Duodenal mucosa (tissue), 2 donors: ENCODE results near the gene FFAR1.

Source experiments
- H3K27ac ChIP-seq: one replicate; pipeline ENCODE4 v1.7.0; 2013; ENCODE audit warnings: low read depth, low read length
- H3K27me3 ChIP-seq, 2 donors: one replicate each; pipeline ENCODE4 v1.7.0; 2013; ENCODE audit warnings: low read length in 2 of 2, control low read depth in 1 of 2; ENCODE audit not compliant: insufficient read depth in 2 of 2, control insufficient read depth in 1 of 2
- H3K36me3 ChIP-seq, 2 donors: one replicate each; pipeline ENCODE4 v1.7.0; 2013; ENCODE audit warnings: low read length in 2 of 2, control low read depth in 1 of 2; ENCODE audit not compliant: insufficient read depth in 2 of 2, control insufficient read depth in 1 of 2
- H3K4me1 ChIP-seq, 2 donors: one replicate each; pipeline ENCODE4 v1.7.0; 2013; ENCODE audit warnings: low read length in 2 of 2, control low read depth in 1 of 2; ENCODE audit not compliant: insufficient read depth in 2 of 2, control insufficient read depth in 1 of 2
- H3K4me3 ChIP-seq, 2 donors: one replicate each; pipeline ENCODE4 v1.7.0; 2013; ENCODE audit warnings: low read length in 2 of 2, low read depth in 1 of 2
- H3K9ac ChIP-seq, 2 donors: one replicate each; pipeline ENCODE4 v1.7.0; 2013; ENCODE audit warnings: low read length in 2 of 2, low read depth in 1 of 2
- H3K9me3 ChIP-seq, 2 donors: one replicate each; pipeline ENCODE4 v1.7.0; 2013; ENCODE audit warnings: low read length in 2 of 2, control low read depth in 1 of 2; ENCODE audit not compliant: control insufficient read depth in 1 of 2

FFAR1 gene

DNA sequence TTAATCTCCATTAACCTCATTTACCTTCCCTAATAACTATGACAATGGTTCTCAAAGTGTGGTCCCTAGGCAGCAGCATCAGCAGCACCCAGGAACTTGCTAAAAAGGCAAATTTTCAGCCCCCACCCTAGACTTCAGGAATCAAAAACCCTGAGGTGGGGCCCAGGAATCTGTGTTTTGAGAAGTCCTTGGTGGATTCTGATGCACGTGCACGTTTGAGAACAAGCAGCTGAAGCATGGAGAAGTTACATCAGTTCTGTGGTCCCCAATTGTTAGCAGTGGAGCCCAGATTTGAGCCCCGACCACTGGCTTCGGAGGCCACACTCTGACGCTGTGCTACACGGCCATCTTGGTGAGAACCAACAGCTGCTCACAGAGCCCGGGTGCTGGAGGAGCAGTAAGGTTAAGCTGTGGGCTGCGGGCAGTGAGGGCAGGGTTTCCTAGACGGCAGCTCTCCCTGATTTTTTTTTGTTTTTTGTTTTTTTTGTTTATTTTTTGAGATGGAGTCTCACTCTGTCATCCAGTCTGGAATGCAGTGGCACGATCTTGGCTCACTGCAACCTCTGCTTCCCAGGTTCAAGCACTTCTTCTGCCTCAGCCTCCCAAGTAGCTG, 32.7 kb upstream of the FFAR1 start:
- Histone ChIP-seq H3K4me1 (peaks cover 6 to 18% of the 10 kb centered on the region in 2 donors), H3K9me3 (no peaks in the 10 kb centered on the region), H3K27ac (no peak overlapping the region), H3K36me3 (no peaks in the 10 kb centered on the region), H3K27me3 (no peaks in the 10 kb centered on the region), H3K9ac (no peak overlapping the region), H3K4me3 (no peak overlapping the region)

DNA sequence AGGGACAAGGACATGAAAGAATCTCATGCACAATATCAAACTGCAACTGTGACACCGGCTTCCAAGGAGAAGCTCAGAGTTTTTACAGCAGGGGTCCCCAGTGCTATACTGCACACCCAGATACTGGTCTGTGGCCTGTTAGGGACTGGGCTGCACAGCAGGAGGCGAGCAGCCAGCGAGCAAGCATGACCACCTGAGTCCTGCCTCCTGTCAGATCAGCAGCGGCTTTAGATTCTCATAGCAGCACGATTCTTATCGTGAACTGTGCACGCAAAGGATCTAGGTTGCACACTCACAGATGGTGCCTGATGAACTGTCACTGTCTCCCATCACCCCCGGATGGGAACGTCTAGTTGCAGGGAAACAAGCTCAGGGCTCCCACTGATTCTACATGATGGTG, 31.8 kb upstream of the FFAR1 start:
- Histone ChIP-seq H3K36me3 (no peaks in the 10 kb centered on the region), H3K9ac (no peak overlapping the region)

DNA sequence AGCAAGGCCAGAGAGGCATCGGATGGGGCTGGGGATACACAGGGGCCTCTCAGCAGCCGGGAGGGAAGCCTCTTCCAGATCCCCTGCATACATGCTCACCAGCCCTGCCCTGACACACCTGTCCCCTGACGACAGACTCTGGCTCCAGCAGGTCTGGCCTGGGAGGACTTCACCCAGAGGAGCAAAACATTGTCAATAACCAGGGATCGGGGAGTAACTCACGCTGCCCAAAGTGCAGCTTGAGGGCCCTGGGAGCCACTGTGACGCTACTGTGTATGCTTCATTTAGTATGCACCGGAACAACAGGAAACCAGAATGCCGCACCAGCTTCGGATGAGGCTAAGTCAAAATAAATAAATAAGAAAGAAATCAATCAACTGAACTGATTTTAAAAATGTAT, 31.1 kb upstream of the FFAR1 start:
- Histone ChIP-seq H3K4me1 (peaks cover 6 to 18% of the 10 kb centered on the region in 2 donors), H3K9me3 (no peaks in the 10 kb centered on the region), H3K27ac (no peak overlapping the region), H3K27me3 (no peaks in the 10 kb centered on the region), H3K9ac (no peak overlapping the region), H3K36me3 (no peaks in the 10 kb centered on the region), H3K4me3 (no peak overlapping the region)

More for the DNA sequence above, 31.8 kb upstream of the FFAR1 start:
- Histone ChIP-seq H3K27me3 (no peaks in the 10 kb centered on the region), H3K27ac (no peak overlapping the region), H3K4me1 (peaks cover 6 to 18% of the 10 kb centered on the region in 2 donors), H3K4me3 (no peak overlapping the region), H3K9me3 (no peaks in the 10 kb centered on the region)

DNA sequence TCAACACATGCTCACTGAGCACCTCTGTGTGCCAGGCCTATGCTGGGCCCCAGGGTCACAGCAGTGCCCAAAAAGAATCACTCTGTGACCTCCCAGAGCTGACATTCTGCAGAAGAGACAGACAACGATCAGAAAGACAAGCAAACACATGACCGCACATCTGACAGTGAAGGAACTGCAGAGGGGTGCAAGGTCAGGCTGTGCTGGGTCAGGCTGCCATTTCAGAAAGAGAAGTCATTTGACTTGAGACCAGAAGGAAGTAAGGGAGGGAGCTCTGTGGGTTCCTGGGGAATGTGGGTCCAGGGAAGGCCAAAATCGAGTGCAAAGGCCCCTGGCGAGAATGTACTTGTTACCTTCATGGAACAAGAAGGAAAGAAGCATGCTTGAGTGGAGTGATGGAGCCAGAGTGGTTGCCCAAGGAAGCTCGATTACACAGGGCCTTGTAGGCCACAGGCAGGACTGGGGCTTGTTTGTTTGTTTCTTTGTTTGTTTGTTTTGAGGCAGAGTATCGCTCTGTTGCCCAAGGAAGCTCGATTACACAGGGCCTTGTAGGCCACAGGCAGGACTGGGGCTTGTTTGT, 30.1 kb upstream of the FFAR1 start:
- no peaks in the 10 kb centered on the region for H3K27me3 ChIP-seq
- no peak overlapping the region for H3K4me3 ChIP-seq
- H3K9me3 ChIP-seq = no peaks in the 10 kb centered on the region
- no peak overlapping the region for H3K27ac ChIP-seq
- H3K4me1 ChIP-seq = peaks cover 6 to 18% of the 10 kb centered on the region in 2 donors
- no peak overlapping the region for H3K9ac ChIP-seq
- no peaks in the 10 kb centered on the region for H3K36me3 ChIP-seq

DNA sequence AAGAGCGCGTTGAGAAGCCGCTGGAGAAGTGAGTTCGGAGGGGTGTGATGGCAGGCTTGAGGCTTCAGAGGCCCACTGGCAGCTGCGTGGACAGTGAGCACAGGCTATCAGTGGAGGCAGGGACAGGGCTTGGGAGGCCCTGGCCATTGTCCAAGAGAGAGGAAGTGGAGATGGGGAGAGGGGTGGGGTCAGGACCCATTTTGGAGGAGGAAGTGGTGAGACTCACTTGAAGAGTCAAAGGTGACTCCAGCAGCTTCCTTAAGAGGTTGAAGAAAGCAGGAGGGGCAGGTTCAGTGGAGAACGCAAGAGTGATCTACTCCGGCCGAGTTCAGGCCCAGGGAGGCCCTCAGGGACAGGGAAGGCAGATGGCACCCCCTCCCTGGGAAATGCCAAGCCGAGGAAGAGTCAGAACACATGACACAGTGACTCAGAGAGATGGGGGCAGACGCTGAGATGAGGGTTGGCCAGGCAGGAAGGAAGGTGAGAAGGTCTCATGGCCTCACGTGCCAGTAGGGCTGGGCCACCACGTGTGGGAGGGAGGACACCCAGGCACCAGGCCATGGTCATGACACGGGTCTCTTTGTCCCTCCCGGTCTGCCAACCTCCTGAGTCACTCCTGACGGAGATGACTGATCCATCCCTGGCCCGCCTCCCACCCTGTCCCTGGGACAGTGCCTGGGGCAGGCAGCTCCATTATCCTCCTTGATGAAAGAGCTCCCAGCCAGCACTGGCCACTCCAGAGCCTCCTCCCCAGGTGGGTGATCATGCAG, 28.8 kb upstream of the FFAR1 start:
- Histone ChIP-seq H3K4me3 (no peak overlapping the region), H3K27ac (no peak overlapping the region), H3K27me3 (no peaks in the 10 kb centered on the region), H3K9me3 (no peaks in the 10 kb centered on the region), H3K4me1 (peaks cover 6 to 18% of the 10 kb centered on the region in 2 donors), H3K36me3 (no peaks in the 10 kb centered on the region), H3K9ac (no peak overlapping the region)

DNA sequence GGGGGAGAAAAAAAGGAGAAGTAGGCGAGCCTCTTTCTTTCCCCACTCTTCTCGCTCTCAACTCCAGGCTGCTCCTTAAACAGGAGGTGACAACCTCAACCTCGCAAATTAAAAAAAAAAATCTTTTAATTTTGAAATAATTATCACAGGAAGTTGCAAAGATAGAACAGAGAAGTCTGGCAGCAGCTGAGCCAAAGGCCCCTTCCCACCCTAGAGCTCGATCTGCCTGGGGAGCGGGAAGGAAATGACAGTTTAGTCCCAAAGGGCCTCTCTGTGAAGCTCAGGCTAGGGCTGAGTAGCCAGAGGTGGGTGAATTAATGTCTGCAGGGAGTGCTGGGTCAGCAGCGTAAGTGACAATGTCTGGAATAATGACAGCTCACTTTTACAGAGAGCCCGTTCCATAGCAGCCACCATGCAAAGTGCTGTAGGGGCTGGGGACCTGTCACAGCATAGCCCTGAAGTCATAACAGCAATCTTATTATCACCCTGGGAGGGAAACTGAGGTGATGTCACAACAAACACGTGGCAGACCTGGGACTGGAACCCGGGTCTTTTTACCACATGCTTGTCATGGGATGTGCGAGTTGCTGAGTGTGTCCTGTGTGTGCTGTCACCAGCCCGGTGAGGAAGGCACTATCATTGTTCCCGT, 27.5 kb upstream of the FFAR1 start:
- Histone ChIP-seq H3K36me3 (no peaks in the 10 kb centered on the region), H3K9me3 (no peaks in the 10 kb centered on the region), H3K27me3 (no peaks in the 10 kb centered on the region), H3K9ac (no peak overlapping the region), H3K4me1 (peaks cover 6 to 18% of the 10 kb centered on the region in 2 donors), H3K4me3 (no peak overlapping the region), H3K27ac (no peak overlapping the region)

DNA sequence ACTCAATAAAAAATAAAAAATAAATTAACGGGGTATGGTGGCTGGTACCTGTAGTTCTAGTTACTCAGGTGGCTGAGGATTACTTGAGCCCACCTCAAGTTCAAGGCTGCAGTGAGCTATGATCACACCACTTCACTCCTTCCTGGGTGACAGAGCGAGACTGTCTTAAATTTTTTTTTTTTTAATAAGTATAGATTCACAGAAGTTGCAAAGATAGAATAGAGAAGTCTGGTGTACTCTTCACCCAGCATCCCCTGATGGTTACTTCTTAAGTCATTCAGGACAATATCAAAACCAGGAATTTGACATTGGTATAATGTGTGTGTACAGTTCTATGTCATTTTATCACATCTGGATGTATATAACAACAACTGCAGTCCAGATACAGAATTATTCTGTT, 26.4 kb upstream of the FFAR1 start:
- no peak overlapping the region for H3K4me3 ChIP-seq

DNA sequence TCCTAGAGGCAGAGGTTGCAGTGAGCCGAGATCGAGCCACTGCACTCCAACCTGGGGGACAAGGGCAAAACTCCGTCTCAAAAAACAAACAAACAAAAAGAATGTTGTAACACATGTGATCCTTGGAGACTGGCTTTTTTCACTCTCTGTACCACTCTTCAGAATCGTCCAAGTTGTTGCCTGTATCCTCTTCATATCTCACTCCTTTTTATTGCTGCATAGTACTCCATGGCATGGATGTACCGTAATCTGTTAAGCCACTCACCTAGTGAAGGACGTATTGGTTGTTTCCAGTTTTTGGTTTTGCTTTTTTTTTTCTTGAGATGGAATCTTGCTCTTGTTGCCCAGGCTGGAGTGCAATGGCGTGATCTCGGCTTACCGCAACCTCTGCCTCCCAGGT, 25.7 kb upstream of the FFAR1 start:
- no peaks in the 10 kb centered on the region for H3K36me3 ChIP-seq
- H3K4me1 ChIP-seq = peaks cover 6 to 13% of the 10 kb centered on the region in 2 donors
- H3K9ac ChIP-seq = no peak overlapping the region
- no peak overlapping the region for H3K4me3 ChIP-seq
- no peak overlapping the region for H3K27ac ChIP-seq
- no peaks in the 10 kb centered on the region for H3K27me3 ChIP-seq
- H3K9me3 ChIP-seq = no peaks in the 10 kb centered on the region

More for the DNA sequence above, 26.4 kb upstream of the FFAR1 start:
- Histone ChIP-seq H3K9me3 (no peaks in the 10 kb centered on the region), H3K36me3 (no peaks in the 10 kb centered on the region), H3K27ac (no peak overlapping the region), H3K27me3 (no peaks in the 10 kb centered on the region), H3K9ac (no peak overlapping the region), H3K4me1 (peaks cover 6 to 18% of the 10 kb centered on the region in 2 donors)

DNA sequence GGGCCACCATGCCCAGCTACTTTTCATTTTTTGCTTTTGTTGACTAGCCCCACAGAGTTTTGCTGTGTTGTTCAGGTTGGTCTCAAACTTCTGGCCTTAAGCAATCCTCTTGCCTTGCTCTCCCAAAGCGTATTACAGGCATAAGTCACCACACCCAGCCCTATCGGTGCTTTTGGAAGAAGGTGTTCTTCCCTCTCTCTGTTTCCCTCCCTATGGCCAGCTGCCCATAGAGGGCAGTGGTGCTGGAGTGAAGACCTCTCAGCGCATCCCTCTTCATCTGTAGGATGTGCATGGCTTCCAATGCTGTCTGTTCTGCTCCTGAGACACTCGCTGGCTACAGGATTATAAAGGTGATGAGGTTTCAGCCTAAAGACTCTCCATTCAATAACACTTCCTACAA, 20.1 kb upstream of the FFAR1 start:
- H3K27me3 ChIP-seq = peaks cover 4 to 6% of the 10 kb centered on the region in 2 donors
- H3K4me3 ChIP-seq = no peak overlapping the region
- H3K4me1 ChIP-seq = no peaks in the 10 kb centered on the region
- H3K9ac ChIP-seq = no peak overlapping the region
- H3K27ac ChIP-seq = no peak overlapping the region
- no peaks in the 10 kb centered on the region for H3K9me3 ChIP-seq
- no peaks in the 10 kb centered on the region for H3K36me3 ChIP-seq

DNA sequence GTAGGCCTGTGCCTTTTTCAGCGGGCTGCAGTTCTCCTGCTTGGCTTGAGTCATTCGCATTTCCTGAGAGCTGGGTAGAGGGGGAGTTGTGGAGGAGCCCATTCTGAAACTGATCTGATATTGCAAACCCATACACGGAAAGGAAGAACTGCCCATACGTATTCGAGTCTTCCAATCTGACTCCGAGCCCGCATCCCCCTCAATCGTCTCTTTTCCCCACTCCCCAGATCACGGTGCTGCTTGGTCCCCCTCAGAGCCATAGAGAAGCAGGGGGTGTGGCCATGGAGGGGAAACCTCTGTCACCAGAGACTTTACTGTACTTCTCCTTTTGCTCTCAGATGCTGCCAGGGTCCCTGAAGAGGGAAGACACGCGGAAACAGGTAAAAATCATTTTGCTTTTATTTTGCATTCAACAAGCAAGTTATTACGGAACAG, 18.8 kb upstream of the FFAR1 start, which contains the start of gene CD22:
TSS of gene CD22 (plus strand) at position 337 of the 435 bp plus-strand sequence. CDS start 2,854 bp downstream, outside the sequence.
- no peak within 1 kb of the TSS for H3K9ac ChIP-seq

More for the DNA sequence above, 18.8 kb upstream of the FFAR1 start, which contains the start of gene CD22:
- peaks cover 6 to 7% of the 10 kb centered on the region in 2 donors for H3K27me3 ChIP-seq
- no peaks in the 10 kb centered on the region for H3K36me3 ChIP-seq
- H3K4me3 ChIP-seq = no peak within 1 kb of the TSS
- H3K4me1 ChIP-seq = no peaks in the 10 kb centered on the region
- no peaks in the 10 kb centered on the region for H3K9me3 ChIP-seq
- no peak within 1 kb of the TSS for H3K27ac ChIP-seq
